ENCODE results near the gene SLC5A1.
"Not testable (repeated sequence)": the region's sequence is repeated elsewhere in the genome, so short reads cannot be mapped to it uniquely, and the experiment has no call there.

Gene SLC5A1

GRCh38 chr22:32142600-32142999 is 99.5 kb downstream of the SLC5A1 start:
- peak in 1 of 2 donors; percentile 18 for DNase-seq (ENCODE audit: extremely low read depth in 1 of 2, low read depth in 1 of 2)

- DNase-seq (ENCODE audit: extremely low read depth in 1 of 2, low read depth in 1 of 2) = no peak
Measured at GRCh38 chr22:32144496-32145274, 101.6 kb downstream of the SLC5A1 start.

- DNase-seq (ENCODE audit: extremely low read depth in 1 of 2, low read depth in 1 of 2) = not testable (repeated sequence)
Measured at GRCh38 chr22:32147128-32147527, 104.1 kb downstream of the SLC5A1 start.

GRCh38 chr22:32148372-32148771 is 105.3 kb downstream of the SLC5A1 start:
- DNase-seq (ENCODE audit: extremely low read depth in 1 of 2, low read depth in 1 of 2) = not testable (repeated sequence)

GRCh38 chr22:32150647-32151046 is 107.6 kb downstream of the SLC5A1 start:
- not testable (repeated sequence) for DNase-seq (ENCODE audit: extremely low read depth in 1 of 2, low read depth in 1 of 2)

GRCh38 chr22:32151641-32152040 is 108.6 kb downstream of the SLC5A1 start:
- DNase-seq (ENCODE audit: extremely low read depth in 1 of 2, low read depth in 1 of 2) = not testable (repeated sequence)

- not testable (repeated sequence) for DNase-seq (ENCODE audit: extremely low read depth in 1 of 2, low read depth in 1 of 2)
Measured at GRCh38 chr22:32154727-32155126, 111.7 kb downstream of the SLC5A1 start.

GRCh38 chr22:32157632-32158031 is 114.6 kb downstream of the SLC5A1 start:
- DNase-seq (ENCODE audit: extremely low read depth in 1 of 2, low read depth in 1 of 2) = not testable (repeated sequence)

- no peak for DNase-seq (ENCODE audit: extremely low read depth in 1 of 2, low read depth in 1 of 2)
Measured at GRCh38 chr22:32158712-32159533, 115.9 kb downstream of the SLC5A1 start, which contains the start of gene C22orf42. TSS of gene C22orf42 (minus strand) at chr22:32159303. CDS start at chr22:32159215, 88 bp downstream.

GRCh38 chr22:32160411-32160810 is 117.3 kb downstream of the SLC5A1 start:
- DNase-seq (ENCODE audit: extremely low read depth in 1 of 2, low read depth in 1 of 2) = not testable (repeated sequence)
